ENCODE data around the gene RCOR2.

RCOR2 gene

GRCh38 chr11:63907808-63908530 lies 9.0 kb downstream of the RCOR2 start:
- DNase-seq (ENCODE audit: low read depth, low spot score) = no peak
- no peak overlapping the region for H3K4me3 ChIP-seq (ENCODE audit: low read depth, low read length)
- in situ Hi-C loops (cut with HindIII; ENCODE audit: low sequenced_read_pairs) = no loop called here
- no peak for TF ChIP-seq CTCF (IDR thresholded peaks at IDR 0.05; ENCODE audit: low read depth, low read length)

- no peak overlapping the region for H3K4me3 ChIP-seq (ENCODE audit: low read depth, low read length)
- in situ Hi-C loops (cut with HindIII; ENCODE audit: low sequenced_read_pairs) = no loop called here
- DNase-seq (ENCODE audit: low read depth, low spot score) = no peak
- peak; percentile 9 for TF ChIP-seq CTCF (IDR thresholded peaks at IDR 0.05; ENCODE audit: low read depth, low read length)
These were observed 9.9 kb downstream of the RCOR2 start for GRCh38 chr11:63907063-63907462.

- DNase-seq (ENCODE audit: low read depth, low spot score) = no peak
- peak; percentile 36 for TF ChIP-seq CTCF (IDR thresholded peaks at IDR 0.05; ENCODE audit: low read depth, low read length)
- no peak overlapping the region for H3K4me3 ChIP-seq (ENCODE audit: low read depth, low read length)
- in situ Hi-C loops (cut with HindIII; ENCODE audit: low sequenced_read_pairs) = no loop called here
These were observed 10.4 kb downstream of the RCOR2 start for GRCh38 chr11:63906585-63906984.

- in situ Hi-C loops (cut with HindIII; ENCODE audit: low sequenced_read_pairs) = no loop called here
- TF ChIP-seq CTCF (IDR thresholded peaks at IDR 0.05; ENCODE audit: low read depth, low read length) = no peak
- no peak for DNase-seq (ENCODE audit: low read depth, low spot score)
- no peak overlapping the region for H3K4me3 ChIP-seq (ENCODE audit: low read depth, low read length)
These were observed 10.9 kb downstream of the RCOR2 start for GRCh38 chr11:63906087-63906486.

GRCh38 chr11:63905179-63905578 lies 11.8 kb downstream of the RCOR2 start:
- in situ Hi-C loops (cut with HindIII; ENCODE audit: low sequenced_read_pairs) = no loop called here
- TF ChIP-seq CTCF (IDR thresholded peaks at IDR 0.05; ENCODE audit: low read depth, low read length) = no peak
- no peak for DNase-seq (ENCODE audit: low read depth, low spot score)
- no peak overlapping the region for H3K4me3 ChIP-seq (ENCODE audit: low read depth, low read length)

GRCh38 chr11:63904743-63905142 lies 12.2 kb downstream of the RCOR2 start:
- in situ Hi-C loops (cut with HindIII; ENCODE audit: low sequenced_read_pairs) = no loop called here
- no peak for DNase-seq (ENCODE audit: low read depth, low spot score)
- no peak for TF ChIP-seq CTCF (IDR thresholded peaks at IDR 0.05; ENCODE audit: low read depth, low read length)
- H3K4me3 ChIP-seq (ENCODE audit: low read depth, low read length) = no peak overlapping the region

Data from astrocyte of the spinal cord (primary cell).